Activated CD4-positive, alpha-beta T cell treated with anti-CD3 and anti-CD28 coated beads for 48 hours (primary cell): ENCODE measurements around the gene GABBR2.
"Not testable (repeated sequence)": the region's sequence is repeated elsewhere in the genome, so short reads cannot be mapped to it uniquely, and the experiment has no call there.

ENCODE experiments used
- DNase-seq: peaks from one replicate; pipeline ENCODE4 v3.0.0-alpha.2; 2020

The GABBR2 gene

GRCh38 chr9:98468567-98469239 is 240.0 kb downstream of the GABBR2 start:
- DNase-seq: no peak

DNA sequence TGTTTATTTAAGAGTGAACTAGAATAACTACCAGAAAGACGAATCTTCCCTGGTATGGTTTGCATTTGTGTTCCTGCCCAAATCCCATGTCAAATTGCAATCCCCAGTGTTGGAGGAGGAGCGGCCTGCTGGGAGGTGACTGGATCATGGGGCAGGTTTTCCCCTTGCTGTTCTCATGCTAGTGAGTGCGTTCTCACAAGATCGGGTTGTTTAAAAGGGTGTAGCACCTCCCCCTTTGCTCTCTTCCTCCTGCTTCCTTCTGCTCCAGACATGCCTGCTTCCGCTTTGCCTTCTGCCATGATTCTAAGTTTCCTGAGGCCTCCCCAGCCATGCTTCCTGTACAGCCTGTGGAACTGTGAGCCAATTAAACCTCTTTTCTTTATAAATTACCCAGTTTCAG is 242.9 kb downstream of the GABBR2 start:
- no peak for DNase-seq

DNA sequence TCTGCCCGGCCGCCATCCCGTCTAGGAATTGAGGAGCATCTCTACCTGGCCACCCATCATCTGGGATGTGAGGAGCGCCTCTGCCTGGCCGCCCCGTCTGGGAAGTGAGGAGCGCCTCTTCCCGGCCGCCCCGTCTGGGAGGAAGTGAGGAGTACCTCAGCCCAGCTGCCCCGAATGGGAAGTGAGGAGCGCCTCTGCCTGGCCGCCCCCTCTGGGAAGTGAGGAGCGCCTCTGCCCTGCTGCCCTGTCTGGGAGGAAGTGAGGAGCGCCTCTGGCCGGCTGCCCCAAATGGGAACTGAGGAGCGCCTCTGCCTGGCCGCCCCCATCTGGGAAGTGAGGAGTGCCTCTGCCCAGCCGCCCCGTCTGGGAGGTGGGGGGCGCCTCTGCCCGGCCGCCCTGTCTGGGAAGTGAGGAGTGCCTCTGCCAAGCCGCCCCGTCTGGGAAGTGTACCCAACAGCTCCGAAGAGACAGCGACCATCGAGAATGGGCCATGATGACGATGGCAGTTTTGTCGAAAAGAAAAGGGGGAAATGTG is 244.5 kb downstream of the GABBR2 start:
- not testable (repeated sequence) for DNase-seq

GRCh38 chr9:98462310-98462709 is 246.4 kb downstream of the GABBR2 start:
- DNase-seq: no peak

- no peak for DNase-seq
Measured at GRCh38 chr9:98460704-98461103, 248.0 kb downstream of the GABBR2 start.

- DNase-seq: no peak
Measured at GRCh38 chr9:98457726-98458370, 250.9 kb downstream of the GABBR2 start.

DNA sequence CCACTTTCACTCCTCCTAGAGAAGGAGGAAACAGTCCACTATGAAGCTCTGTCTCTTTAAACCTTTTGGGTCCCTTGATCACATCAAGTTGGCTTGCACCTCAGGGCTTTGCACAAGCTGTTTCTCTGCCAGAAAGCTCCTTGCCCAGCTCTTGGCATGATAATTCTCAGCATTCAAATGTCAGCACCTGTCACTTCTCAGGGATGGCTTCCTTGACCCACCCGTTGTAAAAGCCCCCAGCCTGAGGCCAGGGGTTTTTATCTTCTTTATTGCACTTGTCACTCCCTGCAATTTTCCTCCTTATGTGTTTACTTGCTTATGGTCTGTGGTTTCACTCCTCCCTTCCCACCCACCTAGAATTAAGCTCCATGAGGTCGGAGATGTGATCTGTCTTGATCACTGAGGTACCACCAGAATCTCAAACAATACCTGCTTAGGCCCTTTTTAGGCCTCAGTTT is 252.6 kb downstream of the GABBR2 start:
- no peak for DNase-seq

DNA sequence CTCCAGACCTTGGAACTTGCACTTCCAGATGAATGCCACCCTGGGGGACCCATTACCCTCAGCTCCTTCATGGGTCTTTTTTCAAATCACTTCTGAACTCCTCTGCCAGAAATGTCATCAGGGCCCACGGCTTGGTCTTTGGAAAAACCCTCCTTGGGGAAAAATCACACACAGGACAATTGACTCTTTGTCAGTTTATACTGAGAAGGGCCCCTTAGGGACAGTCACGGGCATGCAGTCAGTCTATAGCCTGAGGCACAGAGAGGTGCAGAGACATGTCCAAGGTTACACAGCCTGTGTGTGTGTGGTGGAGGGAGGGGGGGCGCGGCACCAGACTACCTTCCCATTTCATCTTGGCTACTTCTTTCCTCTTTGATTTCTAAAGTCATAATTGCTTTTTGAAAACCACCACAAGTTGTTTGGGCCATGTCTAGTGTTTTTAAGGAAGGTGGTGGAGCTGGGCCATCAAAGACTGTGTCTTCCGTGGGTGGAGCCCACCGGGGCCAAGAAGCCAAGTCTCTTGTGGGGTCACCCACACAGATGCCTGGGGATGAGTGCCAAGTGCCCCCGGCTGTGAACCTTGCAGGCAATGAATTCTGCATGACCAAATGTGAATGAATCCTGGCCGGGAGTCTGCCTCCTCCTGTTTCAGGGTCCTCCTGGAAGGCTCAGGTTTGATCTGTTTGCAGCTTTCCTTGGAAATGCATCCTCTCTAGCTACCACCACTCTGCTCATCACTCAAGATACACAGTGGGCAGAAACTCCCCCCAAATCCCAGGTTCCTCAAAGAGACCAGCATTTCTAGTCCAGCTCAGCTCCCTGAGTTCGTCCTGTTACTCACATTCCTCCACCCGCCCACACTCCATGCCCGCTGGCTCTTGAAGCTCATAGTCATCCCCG is 253.2 kb downstream of the GABBR2 start:
- DNase-seq: peak; percentile 36

DNA sequence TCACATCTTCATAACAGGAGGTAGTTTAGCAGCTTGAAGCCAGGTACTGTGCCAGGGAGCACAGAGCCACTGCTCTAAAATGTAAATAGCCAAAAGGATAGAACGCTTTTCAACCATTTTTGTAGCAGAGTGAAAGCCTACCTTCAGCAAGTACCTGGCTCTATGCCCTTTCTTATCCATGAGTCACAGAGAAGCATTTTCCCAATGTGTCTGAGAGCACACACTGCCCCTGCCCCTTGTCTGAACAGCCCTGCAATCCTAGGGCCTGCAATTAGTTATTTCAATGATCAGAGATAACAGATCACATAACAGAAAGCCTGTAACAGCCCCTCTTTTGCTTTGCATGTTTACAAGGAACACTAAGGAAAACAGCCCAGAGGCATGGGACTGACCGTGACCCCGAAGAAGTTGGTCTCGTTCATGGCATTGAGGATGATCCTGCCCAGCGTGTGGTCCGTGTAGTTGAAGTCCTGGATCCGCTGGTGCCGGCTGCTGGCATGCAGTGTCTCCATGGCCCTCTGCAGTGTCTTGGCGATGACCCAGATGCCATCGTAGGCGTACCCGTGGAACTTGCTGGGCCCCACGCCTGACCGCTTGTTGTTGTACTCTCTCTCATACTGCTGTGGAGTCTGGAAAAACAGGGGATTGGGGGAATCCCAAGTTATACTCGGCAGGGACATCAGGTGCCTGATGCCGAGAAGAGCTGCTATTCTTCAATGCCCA is 255.0 kb downstream of the GABBR2 start:
- DNase-seq: no peak

DNA sequence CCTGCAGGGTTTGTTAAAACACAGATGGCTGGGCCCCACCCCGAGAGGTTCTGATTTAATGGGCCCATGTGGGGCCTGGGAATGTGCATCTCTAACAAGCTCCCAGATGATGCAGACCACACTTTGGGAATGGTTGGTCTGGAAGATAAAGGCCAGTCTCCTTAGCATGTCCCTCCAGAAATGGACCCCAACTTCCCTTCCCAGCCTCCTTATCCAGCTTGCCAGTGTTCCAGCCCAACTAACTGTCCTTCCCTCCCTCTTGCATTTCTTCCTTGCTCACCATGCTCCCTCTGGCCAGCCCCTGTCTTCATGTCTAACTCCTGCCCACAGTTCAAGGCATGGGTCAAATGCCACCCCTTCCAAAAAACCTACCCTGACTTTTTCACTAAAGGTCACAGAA is 257.2 kb downstream of the GABBR2 start:
- DNase-seq: no peak

- DNase-seq: no peak
Measured at GRCh38 chr9:98450496-98450895, 258.2 kb downstream of the GABBR2 start.

DNA sequence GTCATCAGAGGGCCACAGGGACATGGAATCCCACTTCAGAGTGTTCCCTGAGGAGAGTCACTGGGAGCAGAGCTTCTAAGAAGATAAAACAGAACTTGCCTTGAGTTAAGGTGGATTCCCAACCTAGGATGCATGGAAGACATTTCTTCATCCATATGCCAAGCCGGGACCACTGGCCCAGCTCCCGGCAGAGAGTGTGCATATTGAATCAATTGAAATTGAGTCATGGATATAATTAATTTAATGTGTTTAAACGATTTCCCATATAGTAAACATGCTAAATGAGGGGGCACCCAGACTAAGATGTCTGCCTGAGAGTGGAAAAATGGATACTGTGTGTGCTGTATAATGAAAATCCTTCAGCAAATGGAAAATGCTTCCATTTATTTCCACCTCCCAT is 258.9 kb downstream of the GABBR2 start:
- no peak for DNase-seq

GRCh38 chr9:98445576-98445975 is 263.2 kb downstream of the GABBR2 start:
- DNase-seq: no peak

DNA sequence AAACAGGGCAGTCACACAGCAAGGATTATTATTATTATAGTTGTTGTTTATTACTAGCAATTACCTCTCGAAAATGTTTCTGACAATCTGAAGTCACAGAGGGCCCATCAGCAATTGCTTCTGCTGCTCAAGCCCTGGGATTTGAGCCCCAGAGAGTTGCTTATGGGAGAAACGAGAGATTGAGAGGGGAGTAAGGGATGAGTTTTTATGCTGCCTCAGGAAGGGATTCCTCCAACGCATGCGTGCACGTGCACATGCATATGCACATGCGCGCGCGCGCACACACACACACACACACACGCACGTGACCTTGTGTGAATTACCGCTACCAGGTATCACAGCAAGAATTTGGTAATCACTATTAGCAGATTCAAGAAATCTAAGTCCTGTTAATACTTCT is 264.1 kb downstream of the GABBR2 start:
- no peak for DNase-seq

GRCh38 chr9:98442541-98442940 is 266.2 kb downstream of the GABBR2 start:
- no peak for DNase-seq

- DNase-seq: no peak
Measured at GRCh38 chr9:98442114-98442513, 266.6 kb downstream of the GABBR2 start.

GRCh38 chr9:98438666-98439065 is 270.1 kb downstream of the GABBR2 start:
- no peak for DNase-seq

GRCh38 chr9:98437458-98438034 is 271.2 kb downstream of the GABBR2 start:
- no peak for DNase-seq

GRCh38 chr9:98432960-98433359 is 275.8 kb downstream of the GABBR2 start:
- DNase-seq: no peak

GRCh38 chr9:98432134-98432533 is 276.6 kb downstream of the GABBR2 start:
- no peak for DNase-seq

- no peak for DNase-seq
Measured at GRCh38 chr9:98430535-98431292, 278.0 kb downstream of the GABBR2 start.

GRCh38 chr9:98429613-98430012 is 279.1 kb downstream of the GABBR2 start:
- no peak for DNase-seq
